Effector memory CD8-positive, alpha-beta T cell (primary cell): ENCODE measurements around the gene INTS13.
"Not testable (repeated sequence)": the region's sequence is repeated elsewhere in the genome, so short reads cannot be mapped to it uniquely, and the experiment has no call there.

Experiments
- ATAC-seq: fragments of 150-1000 bp; cut with Tn5 transposase; replicated peaks from 2 replicates; pipeline ENCODE4 v1.10.0; 2021; ENCODE audit warnings: mild to moderate bottlenecking, moderate library complexity
- DNase-seq, 3 experiments: peaks; one replicate each; pipeline ENCODE4 v3.0.0; 2021
- H3K27ac Mint-ChIP-seq, 2 donors: one replicate each; pipeline ENCODE4 v1.8.0; 2022; ENCODE audit warnings: mild to moderate bottlenecking in 2 of 2, mixed read lengths in 2 of 2, moderate library complexity in 2 of 2
- H3K27me3 Mint-ChIP-seq, 2 donors: one replicate each; pipeline ENCODE4 v1.8.0; 2022; ENCODE audit warnings: mixed read lengths in 2 of 2
- H3K36me3 Mint-ChIP-seq: one replicate; pipeline ENCODE4 v1.8.0; 2022; ENCODE audit warnings: mild to moderate bottlenecking, moderate library complexity, mixed read lengths; ENCODE audit not compliant: insufficient read depth
- H3K4me1 Mint-ChIP-seq, 2 donors: one replicate each; pipeline ENCODE4 v1.8.0; 2022; ENCODE audit warnings: low read depth in 2 of 2, mixed read lengths in 2 of 2
- H3K4me3 Mint-ChIP-seq, 2 donors: one replicate each; pipeline ENCODE4 v1.8.0; 2022; ENCODE audit warnings: mild to moderate bottlenecking in 2 of 2, mixed read lengths in 2 of 2, moderate library complexity in 2 of 2
- H3K9me3 Mint-ChIP-seq, 2 donors: one replicate each; pipeline ENCODE4 v1.8.0; 2022; ENCODE audit warnings: mixed read lengths in 2 of 2

INTS13 gene

GRCh38 chr12:26918321-26919215, 19.2 kb downstream of the INTS13 start:
- no peak for DNase-seq
- H3K27me3 Mint-ChIP-seq: no peaks in the 10 kb centered on the region
- ATAC-seq: no peak
- no peak overlapping the region for H3K4me3 Mint-ChIP-seq
- peak overlapping the region in 1 of 2 donors; percentile 54 for H3K27ac Mint-ChIP-seq
- no peaks in the 10 kb centered on the region for H3K9me3 Mint-ChIP-seq
- peaks cover 62% of the 10 kb centered on the region for H3K36me3 Mint-ChIP-seq
- H3K4me1 Mint-ChIP-seq: peaks cover 0 to 5% of the 10 kb centered on the region in 2 donors

GRCh38 chr12:26906704-26907103, 31.1 kb downstream of the INTS13 start:
- H3K27ac Mint-ChIP-seq: peak overlapping the region; percentile 29 to 32
- DNase-seq (no peak), ATAC-seq (no peak)
- H3K27me3 Mint-ChIP-seq: no peaks in the 10 kb centered on the region
- no peak overlapping the region for H3K4me3 Mint-ChIP-seq
- peaks cover 0 to 18% of the 10 kb centered on the region in 2 donors for H3K4me1 Mint-ChIP-seq
- H3K9me3 Mint-ChIP-seq: no peaks in the 10 kb centered on the region
- H3K36me3 Mint-ChIP-seq: peaks cover 59% of the 10 kb centered on the region

GRCh38 chr12:26906024-26906423, 31.8 kb downstream of the INTS13 start:
- peak overlapping the region; percentile 29 to 32 for H3K27ac Mint-ChIP-seq
- H3K4me1 Mint-ChIP-seq: peaks cover 0 to 20% of the 10 kb centered on the region in 2 donors
- no peaks in the 10 kb centered on the region for H3K9me3 Mint-ChIP-seq
- H3K4me3 Mint-ChIP-seq: no peak overlapping the region
- DNase-seq: no peak
- peaks cover 53% of the 10 kb centered on the region for H3K36me3 Mint-ChIP-seq
- no peak for ATAC-seq
- no peaks in the 10 kb centered on the region for H3K27me3 Mint-ChIP-seq

- DNase-seq, H3K27me3 Mint-ChIP-seq, H3K27ac Mint-ChIP-seq, ATAC-seq, H3K9me3 Mint-ChIP-seq, H3K4me3 Mint-ChIP-seq: not testable (repeated sequence)
- peaks cover 41% of the 10 kb centered on the region for H3K36me3 Mint-ChIP-seq
- H3K4me1 Mint-ChIP-seq: peaks cover 1 to 16% of the 10 kb centered on the region in 2 donors
Observed at GRCh38 chr12:26903396-26903795, 34.4 kb downstream of the INTS13 start.

GRCh38 chr12:26896913-26897312, 40.9 kb downstream of the INTS13 start:
- Mint-ChIP-seq H3K27me3 (no peaks in the 10 kb centered on the region), H3K9me3 (no peaks in the 10 kb centered on the region), H3K36me3 (peaks cover 7% of the 10 kb centered on the region), H3K4me1 (peaks cover 1 to 3% of the 10 kb centered on the region in 2 donors), H3K27ac (no peak overlapping the region), H3K4me3 (no peak overlapping the region)
- ATAC-seq: no peak
- DNase-seq: no peak

- Mint-ChIP-seq H3K4me1 (peaks cover 0 to 1% of the 10 kb centered on the region in 2 donors), H3K27ac (no peak overlapping the region), H3K27me3 (no peaks in the 10 kb centered on the region), H3K9me3 (no peaks in the 10 kb centered on the region), H3K36me3 (peaks cover 7% of the 10 kb centered on the region), H3K4me3 (no peak overlapping the region)
- no peak for DNase-seq
- no peak for ATAC-seq
Observed at GRCh38 chr12:26895672-26896071, 42.1 kb downstream of the INTS13 start.

- no peak overlapping the region for H3K4me3 Mint-ChIP-seq
- H3K9me3 Mint-ChIP-seq: no peaks in the 10 kb centered on the region
- no peak for ATAC-seq
- no peaks in the 10 kb centered on the region for H3K27me3 Mint-ChIP-seq
- peaks cover 3% of the 10 kb centered on the region for H3K36me3 Mint-ChIP-seq
- H3K4me1 Mint-ChIP-seq: no peaks in the 10 kb centered on the region
- DNase-seq: no peak
- no peak overlapping the region for H3K27ac Mint-ChIP-seq
Observed at GRCh38 chr12:26891704-26892103, 46.1 kb downstream of the INTS13 start.

DNA sequence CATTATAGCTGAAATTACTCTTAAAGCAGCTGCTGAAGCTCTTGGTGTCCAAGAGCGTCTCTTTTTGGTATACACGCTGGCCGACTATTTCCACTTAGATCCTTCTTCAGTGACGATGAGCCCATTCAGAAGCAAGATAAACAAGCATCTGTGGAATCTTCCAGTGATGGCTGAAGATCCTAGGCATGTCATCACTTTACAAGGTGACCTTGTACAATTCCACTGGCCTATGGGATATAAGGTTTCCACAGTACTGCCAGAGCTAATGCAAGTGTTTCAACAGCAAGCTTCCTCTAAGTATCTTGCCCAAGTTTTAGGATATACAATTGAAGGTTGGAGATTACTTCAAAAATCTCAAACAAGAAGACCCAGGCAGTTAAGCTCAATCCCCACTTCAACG, 47.0 kb downstream of the INTS13 start:
- H3K4me1 Mint-ChIP-seq: no peaks in the 10 kb centered on the region
- no peak for ATAC-seq
- no peak for DNase-seq
- H3K9me3 Mint-ChIP-seq: no peaks in the 10 kb centered on the region
- H3K36me3 Mint-ChIP-seq: peaks cover 3% of the 10 kb centered on the region
- no peaks in the 10 kb centered on the region for H3K27me3 Mint-ChIP-seq
- H3K27ac Mint-ChIP-seq: no peak overlapping the region
- no peak overlapping the region for H3K4me3 Mint-ChIP-seq

GRCh38 chr12:26884765-26885576, 52.8 kb downstream of the INTS13 start:
- no peaks in the 10 kb centered on the region for H3K36me3 Mint-ChIP-seq
- peak; percentile 83 to 85 (median 84) for DNase-seq
- no peaks in the 10 kb centered on the region for H3K9me3 Mint-ChIP-seq
- H3K4me1 Mint-ChIP-seq: peaks cover 10 to 14% of the 10 kb centered on the region in 2 donors
- peak overlapping the region; percentile 61 to 68 for H3K4me3 Mint-ChIP-seq
- H3K27ac Mint-ChIP-seq: no peak overlapping the region
- H3K27me3 Mint-ChIP-seq: peaks cover 5 to 17% of the 10 kb centered on the region in 2 donors
- peak; percentile 99 for ATAC-seq

DNA sequence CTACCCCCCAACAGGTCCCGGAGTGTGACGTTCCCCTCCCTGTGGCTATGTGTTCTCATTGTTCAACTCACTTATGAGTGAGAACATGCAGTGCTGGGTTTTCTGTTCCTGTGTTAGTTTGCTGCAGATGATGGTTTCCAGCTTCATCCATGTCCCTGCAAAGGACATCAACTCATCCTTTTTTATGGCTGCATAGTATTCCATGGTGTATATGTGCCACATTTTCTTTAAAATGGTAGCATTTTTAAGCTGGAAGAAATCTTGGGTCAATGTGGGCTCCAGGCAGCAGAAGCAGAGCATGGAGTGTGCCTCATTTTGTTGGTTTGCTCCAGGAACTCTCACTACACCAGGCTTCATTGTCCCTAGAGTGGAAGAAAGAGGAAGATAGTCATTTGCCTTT, 57.2 kb downstream of the INTS13 start:
- Mint-ChIP-seq H3K4me1 (peaks cover 11 to 14% of the 10 kb centered on the region in 2 donors), H3K27me3 (peaks cover 5 to 17% of the 10 kb centered on the region in 2 donors), H3K9me3 (no peaks in the 10 kb centered on the region), H3K27ac (no peak overlapping the region), H3K36me3 (no peaks in the 10 kb centered on the region), H3K4me3 (no peak overlapping the region)
- DNase-seq (no peak), ATAC-seq (no peak)

- Mint-ChIP-seq H3K27me3 (peaks cover 4 to 17% of the 10 kb centered on the region in 2 donors), H3K36me3 (peaks cover 3% of the 10 kb centered on the region), H3K9me3 (no peaks in the 10 kb centered on the region), H3K27ac (no peak overlapping the region), H3K4me1 (peaks cover 0 to 2% of the 10 kb centered on the region in 2 donors), H3K4me3 (no peak overlapping the region)
- peak; percentile 17 for ATAC-seq
- no peak for DNase-seq
Observed at GRCh38 chr12:26878661-26879119, 59.1 kb downstream of the INTS13 start.

DNA sequence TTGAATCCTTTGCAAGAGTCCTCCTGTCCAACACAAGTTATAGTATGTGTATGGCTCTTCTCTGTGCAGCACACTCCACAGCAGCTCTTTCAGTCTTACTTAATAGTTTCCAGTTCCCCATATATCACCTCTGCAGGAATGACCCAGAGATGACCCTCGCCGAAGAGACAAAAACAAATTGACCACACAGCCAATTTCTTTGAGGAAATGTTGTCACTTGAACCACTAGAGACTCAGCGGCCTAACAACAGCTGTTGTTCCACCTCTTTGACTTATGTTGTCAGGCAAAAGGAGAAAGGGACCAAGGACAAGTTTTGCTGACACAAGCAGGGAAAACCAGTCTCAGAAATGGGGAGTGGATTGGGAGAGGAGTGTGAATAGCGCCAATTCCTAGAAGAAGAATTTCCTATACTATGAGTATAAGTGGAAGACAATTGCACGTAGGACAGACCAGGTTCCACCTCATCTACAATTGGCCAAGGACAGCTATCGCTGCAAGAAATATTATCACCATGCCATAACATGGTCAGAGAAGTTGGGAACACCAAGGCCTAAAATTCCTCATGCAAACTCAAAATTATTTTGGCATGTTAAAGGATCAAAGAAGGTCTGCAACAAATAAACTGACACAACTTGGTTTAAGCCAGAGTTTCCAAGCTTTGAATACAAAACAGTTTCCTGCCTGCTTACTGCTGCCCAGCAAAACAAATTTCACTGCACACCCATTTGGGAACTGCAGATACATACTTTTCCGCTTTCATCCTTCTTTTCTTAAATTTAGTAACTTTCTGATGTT, 63.1 kb downstream of the INTS13 start:
- H3K36me3 Mint-ChIP-seq: peaks cover 6% of the 10 kb centered on the region

DNA sequence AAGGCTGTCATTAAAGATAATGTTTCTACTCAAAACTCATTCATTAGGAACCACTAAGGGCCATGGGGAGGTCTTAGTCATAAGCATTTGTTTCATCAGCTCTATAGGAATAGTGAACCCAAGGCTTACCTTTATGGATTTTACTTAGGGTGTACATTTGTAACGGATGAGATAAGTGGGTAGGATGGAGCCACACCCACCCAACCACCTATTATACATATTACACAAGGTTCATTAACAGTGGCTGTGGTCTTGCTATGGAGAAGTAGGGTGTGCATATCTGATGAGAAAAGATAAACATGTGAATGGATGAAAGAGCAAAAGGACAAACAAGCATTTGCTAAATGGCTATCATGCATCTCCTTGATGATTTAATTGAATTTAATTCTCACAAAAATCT, 65.2 kb downstream of the INTS13 start:
- no peak overlapping the region for H3K27ac Mint-ChIP-seq
- peaks cover under 1 to 5% of the 10 kb centered on the region in 2 donors for H3K4me1 Mint-ChIP-seq
- no peak overlapping the region for H3K4me3 Mint-ChIP-seq
- DNase-seq (no peak), ATAC-seq (no peak)
- no peaks in the 10 kb centered on the region for H3K9me3 Mint-ChIP-seq
- peaks cover 6% of the 10 kb centered on the region for H3K36me3 Mint-ChIP-seq
- H3K27me3 Mint-ChIP-seq: peaks cover 10 to 13% of the 10 kb centered on the region in 2 donors

More for the DNA sequence above, 63.1 kb downstream of the INTS13 start:
- DNase-seq (no peak), ATAC-seq (no peak)
- Mint-ChIP-seq H3K27me3 (peaks cover 10 to 13% of the 10 kb centered on the region in 2 donors), H3K4me1 (peaks cover 0 to 2% of the 10 kb centered on the region in 2 donors), H3K4me3 (no peak overlapping the region), H3K9me3 (no peaks in the 10 kb centered on the region), H3K27ac (no peak overlapping the region)
